HG03139 (cell line): ENCODE results near the gene RFX8.
"Not testable (repeated sequence)": the region's sequence is repeated elsewhere in the genome, so short reads cannot be mapped to it uniquely, and the experiment has no call there.

Experiments
- ATAC-seq: cut with Tn5 transposase; IDR thresholded peaks from one replicate; pipeline ENCODE4 v1.9.1; 2021; ENCODE audit not compliant: unreplicated experiment

RFX8 gene

DNA sequence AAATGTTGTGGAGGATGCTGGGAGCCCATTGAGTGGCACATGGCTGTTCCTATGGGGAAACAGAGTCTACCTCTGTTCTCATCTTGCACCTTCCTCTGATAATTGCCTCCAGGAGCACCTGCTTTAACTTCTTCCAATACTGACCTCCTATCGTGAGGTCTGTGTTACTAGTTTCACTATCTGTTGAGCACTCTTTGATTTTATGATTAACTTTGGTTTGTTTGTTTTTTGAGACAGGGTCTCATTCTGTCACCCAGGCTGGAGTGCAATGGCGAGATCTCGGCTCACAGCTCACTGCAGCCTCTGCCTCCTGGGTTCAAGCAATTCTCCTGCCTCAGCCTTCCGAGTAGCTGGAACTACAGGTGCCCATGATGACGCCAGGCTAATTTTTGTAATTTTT, 12.1 kb upstream of the RFX8 start:
- no peak for ATAC-seq

DNA sequence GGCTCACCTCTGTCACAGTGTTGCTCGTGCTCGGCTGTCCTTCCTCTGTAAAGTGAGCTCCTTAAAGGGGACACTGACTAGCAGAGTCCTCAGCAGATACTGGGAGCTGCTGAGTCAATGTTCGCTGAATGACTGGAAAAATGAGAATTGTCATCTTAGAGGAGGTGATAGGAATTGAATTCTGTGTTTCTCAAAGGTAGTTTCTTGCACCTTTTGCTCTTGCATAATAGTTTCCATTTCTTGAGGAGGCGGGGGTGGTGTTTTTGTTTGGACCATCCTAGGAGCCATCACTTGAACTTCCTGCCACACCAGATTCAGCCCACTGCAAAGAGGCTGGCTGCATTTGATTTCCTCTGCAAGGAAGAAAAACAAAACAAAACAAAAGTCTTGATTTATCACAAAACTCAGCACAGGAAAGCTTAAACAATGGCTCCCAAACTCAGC, 11.4 kb upstream of the RFX8 start:
- ATAC-seq: no peak

DNA sequence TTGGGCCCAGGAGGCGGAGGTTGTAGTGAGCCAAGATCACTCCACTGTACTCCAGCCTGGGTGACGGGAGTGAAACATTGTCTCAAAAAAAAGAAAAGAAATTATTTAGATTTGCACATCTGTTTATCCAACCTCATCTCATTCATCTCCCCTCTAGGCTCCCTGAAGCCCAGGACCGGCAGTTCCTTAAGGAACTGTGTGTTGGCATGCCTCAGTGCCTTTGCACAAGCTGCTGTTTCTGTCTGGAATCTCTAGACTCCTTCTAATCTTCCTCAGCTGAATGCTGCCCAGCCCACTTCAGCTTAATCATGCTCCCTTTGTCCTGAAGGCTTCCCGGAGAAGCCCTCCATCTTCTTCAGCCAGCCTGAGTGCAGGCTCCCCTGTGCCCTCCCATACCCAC, 10.9 kb upstream of the RFX8 start:
- no peak for ATAC-seq

DNA sequence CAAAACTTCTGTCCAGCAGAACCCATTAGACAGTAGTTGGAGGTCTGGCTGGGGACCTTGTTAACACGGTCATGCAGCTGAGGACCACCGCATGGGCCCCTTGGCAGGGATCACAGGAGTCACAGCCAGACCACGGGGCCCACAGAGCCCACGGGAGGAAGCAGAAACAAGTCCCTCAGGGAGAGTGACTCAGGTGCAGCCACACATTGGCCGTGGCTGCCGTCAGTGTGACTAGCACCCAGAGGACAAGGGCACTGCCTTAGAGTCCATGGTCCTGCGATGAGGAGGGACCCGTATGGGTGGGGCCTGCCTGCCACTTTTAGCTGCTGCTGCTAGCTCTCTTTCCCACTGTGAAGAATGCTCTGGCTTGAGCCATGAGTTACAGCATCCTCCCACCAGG, 5.9 kb upstream of the RFX8 start:
- ATAC-seq: no peak

DNA sequence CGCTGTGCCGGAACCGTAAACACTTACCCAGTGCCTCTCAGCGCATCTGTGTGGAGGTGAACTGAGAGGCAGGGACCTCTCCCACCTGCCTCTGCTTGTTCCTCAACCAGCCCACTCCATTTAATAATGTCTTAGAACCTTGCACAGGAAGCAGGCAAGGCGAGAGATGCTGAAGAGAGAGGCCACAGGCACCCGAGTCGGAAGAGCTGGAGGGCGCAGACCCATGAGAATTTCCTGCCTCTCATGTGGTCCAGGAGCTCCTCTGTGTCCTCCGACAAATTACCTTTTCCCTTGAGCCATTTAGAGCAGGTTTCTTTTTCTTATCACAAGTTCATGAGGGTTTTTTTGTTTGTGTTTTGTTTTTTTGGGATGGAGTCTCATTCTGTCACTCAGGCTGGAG, 4.9 kb upstream of the RFX8 start:
- ATAC-seq: no peak

DNA sequence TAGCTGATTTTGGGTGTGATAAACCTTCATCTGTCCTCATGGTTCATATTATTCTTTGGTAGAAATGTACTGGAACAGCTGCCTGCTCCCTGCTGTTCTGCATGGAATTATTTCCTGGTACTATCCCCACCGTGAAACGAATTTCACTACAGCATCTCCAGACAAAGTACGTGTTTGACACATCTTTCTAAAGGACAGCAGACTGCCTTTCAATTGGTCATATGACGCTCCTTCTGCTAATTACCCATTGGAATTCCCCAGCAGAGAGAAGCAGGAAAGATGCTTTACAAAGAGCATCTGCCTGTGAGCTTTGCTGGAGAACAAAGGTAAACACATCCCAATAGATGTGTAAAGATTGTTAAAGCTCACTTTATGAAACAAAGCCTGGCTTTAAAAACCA, 4.4 kb upstream of the RFX8 start:
- no peak for ATAC-seq

DNA sequence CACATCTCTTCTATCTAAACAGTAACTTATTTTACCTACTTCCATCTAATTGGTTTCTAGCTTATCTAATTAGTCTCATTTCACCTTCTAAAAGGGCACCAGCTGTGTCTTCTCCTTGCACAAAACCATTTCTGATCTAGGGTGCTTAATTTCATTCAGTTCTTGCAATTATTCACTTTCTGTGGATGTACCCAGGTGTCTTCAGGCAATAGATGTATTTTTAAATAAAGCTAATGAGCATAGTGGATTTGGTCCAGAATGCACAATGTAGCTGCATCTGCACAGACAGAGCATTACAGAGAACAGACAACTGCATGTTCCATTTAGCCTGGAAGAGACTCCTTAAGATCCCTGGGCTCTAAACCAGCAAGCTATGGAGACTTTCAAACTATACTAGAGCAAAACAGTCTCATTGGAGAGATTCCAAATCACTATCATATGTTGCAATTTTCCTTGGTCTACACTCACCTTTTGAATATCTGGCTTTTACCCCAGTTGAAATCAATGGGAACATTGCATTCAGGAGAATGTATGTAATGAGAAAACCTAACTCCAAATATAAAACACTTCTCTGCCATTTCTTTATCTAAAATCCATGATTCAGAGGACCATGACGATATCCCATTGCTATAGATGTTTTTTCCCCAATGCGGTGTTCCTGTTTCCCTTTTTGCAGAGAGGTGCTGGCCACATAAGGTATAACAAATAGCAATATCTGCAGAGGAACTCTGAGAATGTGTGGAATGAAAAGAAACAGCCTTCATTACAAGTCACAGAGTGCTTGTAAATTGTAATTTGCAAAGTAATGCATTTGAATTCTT, 3.5 kb upstream of the RFX8 start:
- no peak for ATAC-seq

DNA sequence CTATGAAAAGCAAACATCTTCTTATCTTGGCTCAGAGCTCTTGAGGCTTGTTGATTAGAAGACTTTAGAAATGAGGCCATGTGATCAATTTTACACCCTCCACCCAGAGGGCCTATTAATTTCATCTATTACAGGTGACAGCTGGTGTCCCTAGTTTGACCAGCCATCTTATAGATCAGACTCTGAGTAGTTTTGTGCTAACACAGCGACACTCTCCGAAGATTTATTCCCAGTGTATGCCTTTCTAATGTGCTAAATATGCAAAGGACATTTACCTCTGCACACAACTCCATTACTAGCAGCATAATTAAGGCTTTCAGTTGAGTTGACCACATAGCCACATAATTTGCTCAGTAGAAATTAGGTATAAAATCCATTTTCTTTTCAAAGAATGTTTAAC, 2.6 kb upstream of the RFX8 start:
- no peak for ATAC-seq

DNA sequence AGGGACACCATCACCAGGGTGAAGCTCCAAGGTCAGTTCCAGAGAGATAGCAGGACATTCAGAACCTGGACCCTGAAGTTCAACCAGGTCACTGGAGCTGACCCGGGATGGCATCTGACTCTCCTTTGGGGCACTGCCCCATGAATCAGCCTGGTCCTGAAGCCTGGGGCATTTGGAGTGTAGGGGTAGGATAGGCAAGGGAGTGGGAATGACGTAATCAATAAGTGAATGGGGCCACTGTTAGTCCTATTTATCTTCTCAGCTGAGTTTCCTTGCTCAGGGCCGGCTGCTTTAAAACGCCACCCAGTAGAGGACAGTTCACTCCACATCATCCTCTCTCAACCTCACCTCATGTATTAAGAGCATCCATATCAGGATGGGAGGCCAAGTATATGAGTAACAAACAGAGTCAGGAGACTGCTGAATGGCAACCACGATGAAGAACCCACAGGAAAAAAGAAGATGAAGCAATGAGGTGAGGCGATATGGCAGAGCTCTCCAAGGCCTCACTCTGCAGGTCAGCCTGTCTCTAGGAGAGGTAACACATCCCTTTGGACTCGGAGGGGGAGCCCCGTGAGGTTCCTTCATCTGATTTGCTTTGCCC, 1.8 kb upstream of the RFX8 start:
- ATAC-seq: no peak

DNA sequence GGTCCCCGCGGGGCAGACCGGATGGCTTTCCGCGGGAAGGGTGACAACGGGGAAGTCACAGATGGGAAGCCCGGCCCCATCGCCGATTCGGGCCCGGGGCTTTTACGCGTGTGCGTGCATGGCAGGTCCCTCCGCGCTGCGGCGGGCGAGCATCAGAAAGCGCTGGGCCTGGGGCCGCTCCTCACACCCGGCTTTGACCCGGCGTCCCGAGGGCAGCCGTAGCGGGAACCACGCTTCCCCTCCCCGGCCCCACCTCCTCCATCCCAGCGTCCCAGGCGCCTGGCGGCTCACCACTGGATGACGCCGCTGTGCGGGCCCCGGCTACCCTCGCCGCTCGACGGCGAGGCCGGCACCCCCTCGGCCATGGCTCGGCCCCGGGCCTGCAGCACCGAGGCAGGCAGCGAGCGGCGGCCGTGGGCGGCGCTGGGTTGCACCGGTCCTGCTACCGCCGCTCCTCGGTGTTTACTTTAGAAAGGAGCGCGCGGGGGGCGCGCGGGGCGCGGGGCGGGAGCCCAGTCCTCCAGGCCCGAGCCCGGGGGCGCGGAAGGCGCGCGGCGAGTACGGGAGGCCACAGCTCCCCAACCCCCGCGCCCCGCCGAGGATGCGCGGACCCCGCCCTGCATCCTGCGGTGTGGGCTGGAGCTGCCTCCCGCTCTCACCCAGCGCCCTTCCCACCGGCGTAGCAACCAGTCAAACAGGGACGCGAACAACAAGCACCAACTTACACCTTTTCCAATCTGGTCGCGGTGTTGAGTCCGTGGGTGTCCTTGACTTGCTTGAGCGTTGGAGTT, 806 bp downstream of the RFX8 start:
- ATAC-seq: no peak

DNA sequence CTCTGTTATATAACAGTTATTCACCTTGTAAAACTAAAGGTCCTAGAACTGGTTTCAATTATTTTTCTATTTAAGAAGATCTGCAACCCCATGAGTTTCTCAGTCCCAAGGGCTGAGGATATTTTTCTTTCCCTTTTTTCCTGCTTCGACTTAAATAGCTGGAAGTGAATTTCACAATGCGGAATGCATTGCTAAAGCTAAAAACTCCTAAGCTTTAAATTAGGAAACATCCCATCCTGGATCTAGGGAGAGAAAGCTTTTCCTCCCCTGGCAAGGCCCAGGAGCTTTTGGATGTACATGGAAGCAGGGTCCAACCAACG, 1.4 kb downstream of the RFX8 start:
- ATAC-seq: no peak

DNA sequence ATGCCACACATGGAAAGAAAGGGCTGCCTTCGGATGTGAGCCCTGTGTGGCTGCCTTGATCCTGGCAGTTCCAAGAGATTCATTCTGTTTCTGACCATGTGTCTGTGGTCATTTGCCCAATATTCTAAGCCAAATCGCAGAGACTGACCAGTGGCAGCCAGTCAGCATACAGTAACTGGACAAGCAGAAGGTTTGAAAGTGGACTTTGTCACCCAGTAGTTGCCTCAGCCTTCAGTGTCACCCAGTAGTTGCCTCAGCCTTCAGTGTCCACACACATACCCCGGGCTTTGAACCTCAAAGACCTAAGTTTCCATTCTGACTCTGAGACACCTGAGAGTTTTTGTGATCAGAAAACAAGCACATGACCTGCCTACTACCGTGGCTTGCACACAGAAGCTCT, 5.0 kb downstream of the RFX8 start:
- ATAC-seq: no peak

DNA sequence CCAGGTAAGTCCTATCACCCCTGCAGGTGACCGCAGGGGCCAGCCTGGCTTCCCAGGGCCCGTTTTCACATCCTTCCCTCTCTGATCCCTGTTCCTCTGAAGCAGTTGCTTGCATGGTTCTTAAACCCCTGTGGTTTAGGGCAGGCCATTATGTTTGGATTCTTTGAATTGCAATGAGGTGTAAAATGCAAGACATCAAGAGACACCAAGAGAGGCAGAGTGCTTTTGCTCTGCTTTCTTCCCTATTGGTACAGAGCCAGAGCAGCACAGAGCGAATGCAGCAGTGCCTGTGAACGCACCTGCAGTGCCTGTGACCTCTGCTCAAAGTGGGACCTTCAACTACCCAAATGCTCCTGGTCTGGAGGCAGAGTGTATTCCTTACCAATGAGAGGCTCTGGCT, 7.6 kb downstream of the RFX8 start:
- no peak for ATAC-seq

DNA sequence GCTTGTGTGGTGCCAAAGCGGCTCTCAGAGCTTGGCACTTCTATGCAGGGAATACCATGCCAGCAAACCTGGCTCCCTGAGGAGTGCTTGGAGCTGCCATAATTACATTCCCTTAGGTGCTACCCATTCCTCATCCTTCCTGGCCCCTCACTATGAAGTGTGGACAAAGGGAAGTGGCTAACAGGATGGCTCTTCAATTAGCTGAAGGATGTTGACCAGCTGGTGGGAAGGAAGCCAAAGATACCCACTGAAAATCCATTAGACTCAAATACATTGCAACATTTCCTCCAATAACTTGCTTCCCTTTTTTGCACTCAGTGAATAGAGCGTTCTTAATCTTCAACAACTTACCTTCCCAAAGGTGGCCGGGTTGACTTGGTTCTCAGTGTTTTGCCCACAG, 8.5 kb downstream of the RFX8 start:
- no peak for ATAC-seq

DNA sequence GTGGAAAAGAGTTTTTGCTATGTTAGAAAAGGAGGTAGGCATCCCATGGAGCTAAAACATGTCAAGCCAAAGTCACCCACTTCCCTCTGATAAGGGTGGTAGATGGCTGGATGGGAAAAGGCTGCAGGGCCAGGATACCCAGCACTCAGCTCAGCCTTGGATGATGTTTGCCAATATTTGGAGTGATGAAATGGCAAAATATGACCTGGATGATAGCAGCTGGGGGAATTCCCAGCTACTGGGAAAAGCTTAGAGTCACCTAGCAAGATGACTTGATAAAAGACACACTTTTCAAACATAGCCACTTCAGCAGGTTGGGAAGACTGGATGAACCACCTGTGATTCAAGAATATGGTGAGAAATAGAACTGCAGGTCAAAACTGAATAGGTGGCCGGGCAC, 10.1 kb downstream of the RFX8 start:
- ATAC-seq: no peak

DNA sequence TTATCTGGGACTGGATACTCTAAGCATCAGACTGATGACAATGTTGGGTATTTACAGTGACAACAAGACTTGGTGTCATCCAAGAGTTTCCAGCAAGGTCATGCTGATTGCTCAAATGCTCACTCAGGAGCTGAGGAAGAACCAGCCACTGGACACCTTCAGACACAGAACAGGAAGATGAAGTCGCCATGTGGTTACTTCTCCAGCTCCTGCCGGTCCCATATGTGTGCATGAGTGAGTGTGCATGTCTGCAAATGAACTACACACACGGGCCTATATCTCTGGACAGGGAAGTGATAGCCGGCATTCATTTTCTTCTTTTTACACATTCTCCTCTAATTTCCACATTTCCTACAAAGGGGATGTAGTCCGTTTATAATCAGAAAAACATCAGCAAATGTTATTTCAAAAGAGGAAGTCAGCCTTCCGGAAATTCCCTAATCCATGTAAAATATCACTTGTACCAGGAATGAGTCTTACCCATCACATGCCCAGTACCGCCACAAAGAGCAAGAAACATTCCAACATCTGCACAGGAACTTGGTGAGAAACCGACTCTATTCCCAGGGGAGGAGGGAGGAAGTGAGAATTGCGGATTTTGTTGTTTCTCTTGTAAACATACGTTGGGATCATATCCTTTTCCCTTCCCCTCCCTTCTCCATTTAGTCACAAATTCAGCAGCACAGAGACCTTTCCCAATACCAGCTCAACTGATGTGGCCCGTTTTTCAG, 10.8 kb downstream of the RFX8 start:
- ATAC-seq: no peak

DNA sequence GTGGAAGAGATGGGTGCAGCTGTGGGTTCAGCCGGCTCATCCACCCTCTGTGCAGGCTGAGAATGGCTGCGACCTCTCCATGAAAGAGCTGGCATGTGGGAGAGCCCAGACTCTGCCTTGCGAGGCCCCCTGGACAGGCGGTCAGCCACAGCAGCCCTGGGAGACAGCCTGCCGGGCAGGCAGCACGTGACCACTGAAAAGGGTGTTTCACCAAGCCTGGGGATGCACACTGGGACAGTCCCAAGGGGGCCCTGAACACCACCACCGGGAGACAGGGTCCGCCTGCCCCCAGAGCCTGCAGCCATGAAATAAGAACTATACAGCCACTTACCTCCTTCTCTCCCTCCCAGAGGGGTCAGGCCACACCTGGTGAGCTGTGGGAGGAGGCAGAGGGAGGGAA, 11.5 kb downstream of the RFX8 start:
- ATAC-seq: no peak

DNA sequence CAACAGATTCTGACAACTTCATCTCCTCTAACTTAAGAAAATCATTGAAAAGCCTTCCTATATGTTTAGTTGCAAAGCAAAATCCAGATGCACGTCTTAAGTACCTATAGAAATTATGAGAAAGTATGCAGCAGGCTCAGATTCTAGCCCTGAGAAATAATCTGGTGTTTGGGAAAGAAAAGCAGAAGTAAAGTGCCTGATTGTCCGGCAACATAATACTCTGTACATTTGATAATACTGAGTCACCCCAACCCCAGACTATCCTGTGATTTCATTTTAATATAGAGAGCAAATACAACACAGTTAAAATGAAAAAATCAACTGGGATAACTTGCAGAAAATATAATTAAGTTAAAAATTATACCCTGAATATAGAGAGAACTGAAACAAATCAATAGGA, 13.5 kb downstream of the RFX8 start:
- ATAC-seq: no peak

DNA sequence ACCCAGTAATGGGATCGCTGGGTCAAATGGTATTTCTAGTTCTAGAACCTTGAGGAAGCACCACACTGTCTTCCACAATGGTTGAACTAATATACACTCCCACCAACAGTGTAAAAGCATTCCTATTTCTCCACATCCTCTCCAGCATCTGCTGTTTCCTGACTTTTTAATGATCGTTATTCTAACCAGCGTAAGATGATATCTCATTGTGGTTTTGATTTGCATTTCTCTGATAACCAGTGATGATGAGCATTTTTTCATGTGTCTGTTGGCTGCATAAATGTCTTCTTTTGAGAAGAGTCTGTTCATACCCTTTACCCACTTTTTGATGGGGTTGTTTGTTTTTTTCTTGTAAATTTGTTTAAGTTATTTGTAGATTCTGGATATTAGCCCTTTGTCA, 20.5 kb downstream of the RFX8 start:
- not testable (repeated sequence) for ATAC-seq

DNA sequence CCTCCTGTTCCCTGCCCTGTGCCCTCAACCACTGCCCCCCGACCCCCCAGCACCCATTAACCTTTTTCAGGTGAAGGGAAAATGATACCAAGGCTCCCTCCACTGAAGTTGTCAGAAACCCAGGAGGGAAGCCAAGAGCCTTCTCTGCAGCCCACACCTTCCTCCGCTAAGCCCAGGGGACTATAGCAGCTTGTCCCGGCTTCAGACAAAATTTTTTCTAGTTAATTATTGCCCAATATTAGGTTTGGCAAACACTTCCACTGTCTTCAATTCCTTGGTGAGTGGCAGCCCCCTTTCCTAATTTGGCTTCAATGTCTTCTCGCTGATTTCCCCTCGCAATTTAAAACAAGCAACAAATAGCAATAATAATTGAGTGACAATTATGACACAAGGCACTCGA, 23.9 kb downstream of the RFX8 start:
- ATAC-seq: no peak

DNA sequence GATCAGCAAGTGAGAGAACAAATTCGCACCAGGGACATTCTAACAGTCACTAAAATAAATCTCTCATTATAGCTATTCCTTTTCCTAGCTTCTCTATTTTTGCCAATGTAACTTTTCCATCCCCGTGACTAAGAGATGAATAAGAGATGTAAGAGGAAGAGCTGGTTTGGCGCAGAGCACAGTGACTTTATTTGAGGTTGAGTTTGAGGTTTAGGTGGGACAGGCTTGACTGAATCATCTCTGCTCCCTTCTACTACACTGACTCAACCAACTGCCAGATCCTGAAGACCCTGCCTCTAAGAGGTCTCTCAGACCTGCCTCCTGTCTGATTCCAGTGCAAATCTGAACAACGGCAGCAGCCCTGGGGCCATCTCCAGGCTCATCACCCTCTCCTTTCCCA, 28.0 kb downstream of the RFX8 start:
- ATAC-seq: no peak

DNA sequence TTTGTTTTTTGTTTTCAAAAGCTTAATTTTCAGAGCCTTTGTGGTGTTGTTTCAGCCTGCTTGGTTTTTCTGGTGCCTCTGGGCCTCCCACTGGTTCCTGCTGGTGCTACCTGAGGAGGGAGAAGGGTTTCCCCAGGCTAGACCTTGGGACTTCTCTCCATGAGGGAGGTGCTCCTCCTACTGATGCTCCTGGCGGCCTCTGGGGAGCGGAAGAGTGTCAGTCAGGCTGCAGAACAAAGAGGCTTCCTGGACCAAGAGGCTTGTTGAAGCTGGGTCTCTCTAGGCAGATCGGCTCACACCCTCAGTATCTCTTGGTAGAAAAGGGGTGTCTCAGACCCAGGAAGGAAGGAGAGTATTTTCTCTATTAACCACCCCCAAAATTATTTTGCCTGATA, 32.2 kb downstream of the RFX8 start:
- no peak for ATAC-seq
